ENCODE measurements around the gene RBM38.

GRCh38 chr20:57404419-57405072, 13.3 kb downstream of the RBM38 start:
- TF ChIP-seq EZH2phosphoT487 (conservative IDR thresholded peaks at IDR 0.05; ENCODE audit: low read length), result no peak
- TF ChIP-seq CTCF (IDR thresholded peaks at IDR 0.05; ENCODE audit: insufficient read depth, low read length, poor library complexity, severe bottlenecking), result no peak
